OCI-LY1 (cell line): ENCODE measurements around the gene PIP4K2A.

Source experiments
- CTCF ChIP-seq: fragments of 200-600 bp; sonication (generic), shearing (Covaris generic); IDR thresholded peaks from 2 replicates; pipeline ENCODE4 v1.5.1; 2017; ENCODE audit warnings: mild to moderate bottlenecking, antibody characterized with exemption, low read length, moderate library complexity, mixed read lengths
- EZH2 ChIP-seq: fragments of 200-600 bp; sonication (generic), shearing (Covaris generic); IDR thresholded peaks from 2 replicates; pipeline ENCODE4 v1.8.0; 2017; ENCODE audit warnings: borderline replicate concordance, mixed run types, mild to moderate bottlenecking, antibody characterized with exemption, low read length, moderate library complexity, mixed read lengths

GRCh38 chr10:22644222-22644621 is 70.2 kb downstream of the PIP4K2A start:
- no peak for TF ChIP-seq EZH2
- TF ChIP-seq CTCF, result no peak
